ENCODE measurements around the gene ADAMTSL2.

- TF ChIP-seq ZFP36 (IDR thresholded peaks at IDR 0.05; ENCODE audit: borderline replicate concordance, partially characterized antibody) = no peak
- TF ChIP-seq RAD21 (conservative IDR thresholded peaks at IDR 0.05 in 1 of 2, IDR thresholded peaks at IDR 0.05 in 1 of 2) = no peak
- TF ChIP-seq, protein P1, sequence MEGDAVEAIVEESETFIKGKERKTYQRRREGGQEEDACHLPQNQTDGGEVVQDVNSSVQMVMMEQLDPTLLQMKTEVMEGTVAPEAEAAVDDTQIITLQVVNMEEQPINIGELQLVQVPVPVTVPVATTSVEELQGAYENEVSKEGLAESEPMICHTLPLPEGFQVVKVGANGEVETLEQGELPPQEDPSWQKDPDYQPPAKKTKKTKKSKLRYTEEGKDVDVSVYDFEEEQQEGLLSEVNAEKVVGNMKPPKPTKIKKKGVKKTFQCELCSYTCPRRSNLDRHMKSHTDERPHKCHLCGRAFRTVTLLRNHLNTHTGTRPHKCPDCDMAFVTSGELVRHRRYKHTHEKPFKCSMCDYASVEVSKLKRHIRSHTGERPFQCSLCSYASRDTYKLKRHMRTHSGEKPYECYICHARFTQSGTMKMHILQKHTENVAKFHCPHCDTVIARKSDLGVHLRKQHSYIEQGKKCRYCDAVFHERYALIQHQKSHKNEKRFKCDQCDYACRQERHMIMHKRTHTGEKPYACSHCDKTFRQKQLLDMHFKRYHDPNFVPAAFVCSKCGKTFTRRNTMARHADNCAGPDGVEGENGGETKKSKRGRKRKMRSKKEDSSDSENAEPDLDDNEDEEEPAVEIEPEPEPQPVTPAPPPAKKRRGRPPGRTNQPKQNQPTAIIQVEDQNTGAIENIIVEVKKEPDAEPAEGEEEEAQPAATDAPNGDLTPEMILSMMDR (IDR thresholded peaks at IDR 0.05) = no peak
- TF ChIP-seq, protein P2, sequence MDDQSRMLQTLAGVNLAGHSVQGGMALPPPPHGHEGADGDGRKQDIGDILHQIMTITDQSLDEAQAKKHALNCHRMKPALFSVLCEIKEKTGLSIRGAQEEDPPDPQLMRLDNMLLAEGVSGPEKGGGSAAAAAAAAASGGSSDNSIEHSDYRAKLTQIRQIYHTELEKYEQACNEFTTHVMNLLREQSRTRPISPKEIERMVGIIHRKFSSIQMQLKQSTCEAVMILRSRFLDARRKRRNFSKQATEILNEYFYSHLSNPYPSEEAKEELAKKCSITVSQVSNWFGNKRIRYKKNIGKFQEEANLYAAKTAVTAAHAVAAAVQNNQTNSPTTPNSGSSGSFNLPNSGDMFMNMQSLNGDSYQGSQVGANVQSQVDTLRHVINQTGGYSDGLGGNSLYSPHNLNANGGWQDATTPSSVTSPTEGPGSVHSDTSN (IDR thresholded peaks at IDR 0.05) = no peak
- no peak for TF ChIP-seq HMGXB4 (CRISPR knock-in tag; IDR thresholded peaks at IDR 0.05; ENCODE audit: borderline replicate concordance)
- TF ChIP-seq, protein P3, sequence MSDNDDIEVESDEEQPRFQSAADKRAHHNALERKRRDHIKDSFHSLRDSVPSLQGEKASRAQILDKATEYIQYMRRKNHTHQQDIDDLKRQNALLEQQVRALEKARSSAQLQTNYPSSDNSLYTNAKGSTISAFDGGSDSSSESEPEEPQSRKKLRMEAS (IDR thresholded peaks at IDR 0.05) = no peak
- TF ChIP-seq HDAC2 (IDR thresholded peaks at IDR 0.05) = no peak
- no peak for TF ChIP-seq ZNF302 (CRISPR knock-in tag; IDR thresholded peaks at IDR 0.05)
- no peak for TF ChIP-seq SMC3 (IDR thresholded peaks at IDR 0.05)
- no peak for TF ChIP-seq EP300 (IDR thresholded peaks at IDR 0.05)
- TF ChIP-seq POLR2A (IDR thresholded peaks at IDR 0.05; ENCODE audit: low read length) = no peak
Observed at GRCh38 chr9:133614056-133614455, 79.6 kb downstream of the ADAMTSL2 start.
